Stimulated activated CD4-positive, alpha-beta T cell treated with anti-CD3 and anti-CD28 coated beads, TNF-alpha, amount 100 ng/mL, for 4 hours (primary cell): ENCODE results near the gene SAPCD1.

Source experiments
- DNase-seq, 3 experiments: peaks; one replicate each; pipeline ENCODE4 v3.0.0-alpha.2; 2020; ENCODE audit warnings: low read depth in 3 of 3

The SAPCD1 gene

GRCh38 chr6:31762356-31762755 is at the start of gene SAPCD1:
Gene SAPCD1 (plus strand): TSS chr6:31762656. CDS start chr6:31763055, 399 bp downstream.
- DNase-seq: no peak

- DNase-seq: no peak
Measured at GRCh38 chr6:31713465-31713864, 49.0 kb upstream of the SAPCD1 start.

GRCh38 chr6:31713991-31714684 is 48.3 kb upstream of the SAPCD1 start:
- DNase-seq: no peak

GRCh38 chr6:31715022-31715958 is 47.2 kb upstream of the SAPCD1 start, which contains the start of gene LY6G6D:
Gene LY6G6D (plus strand): TSS chr6:31715348. CDS start chr6:31715356, 8 bp downstream.
- no peak for DNase-seq

GRCh38 chr6:31717499-31718222 is 44.8 kb upstream of the SAPCD1 start:
- DNase-seq: no peak

GRCh38 chr6:31718265-31718664 is 44.2 kb upstream of the SAPCD1 start:
- no peak for DNase-seq

- DNase-seq: no peak
Measured at GRCh38 chr6:31719001-31719400, 43.5 kb upstream of the SAPCD1 start.

- DNase-seq: no peak
Measured at GRCh38 chr6:31720196-31720770, 42.2 kb upstream of the SAPCD1 start.

- DNase-seq: no peak
Measured at GRCh38 chr6:31721351-31722020, 41.0 kb upstream of the SAPCD1 start, which contains the start of gene LY6G6C. Gene LY6G6C (minus strand): TSS chr6:31721746. CDS start chr6:31721679, 67 bp downstream.

- DNase-seq: no peak
Measured at GRCh38 chr6:31722173-31722572, 40.3 kb upstream of the SAPCD1 start.

- DNase-seq: no peak
Measured at GRCh38 chr6:31723245-31723979, 39.0 kb upstream of the SAPCD1 start, which contains the start of gene MPIG6B. Gene MPIG6B (plus strand): TSS chr6:31723373. CDS start chr6:31723384, 11 bp downstream.

- DNase-seq: no peak
Measured at GRCh38 chr6:31723980-31724691, 38.3 kb upstream of the SAPCD1 start.

GRCh38 chr6:31725502-31726350 is 36.7 kb upstream of the SAPCD1 start:
- no peak for DNase-seq

- DNase-seq: no peak
Measured at GRCh38 chr6:31727034-31727716, 35.3 kb upstream of the SAPCD1 start.

GRCh38 chr6:31727717-31728671 is 34.5 kb upstream of the SAPCD1 start:
- no peak for DNase-seq

GRCh38 chr6:31728767-31729514 is 33.5 kb upstream of the SAPCD1 start, which contains the start of gene DDAH2:
Gene DDAH2 (minus strand): TSS chr6:31729299. CDS start chr6:31729161, 138 bp downstream.
- DNase-seq: no peak
